Kidney tubule cell (primary cell): ENCODE measurements around the gene C2.

ENCODE experiments used
- DNase-seq: peaks from one replicate; pipeline ENCODE4 v3.0.0-alpha.2; 2018; ENCODE audit warnings: low spot score

C2 gene

DNA sequence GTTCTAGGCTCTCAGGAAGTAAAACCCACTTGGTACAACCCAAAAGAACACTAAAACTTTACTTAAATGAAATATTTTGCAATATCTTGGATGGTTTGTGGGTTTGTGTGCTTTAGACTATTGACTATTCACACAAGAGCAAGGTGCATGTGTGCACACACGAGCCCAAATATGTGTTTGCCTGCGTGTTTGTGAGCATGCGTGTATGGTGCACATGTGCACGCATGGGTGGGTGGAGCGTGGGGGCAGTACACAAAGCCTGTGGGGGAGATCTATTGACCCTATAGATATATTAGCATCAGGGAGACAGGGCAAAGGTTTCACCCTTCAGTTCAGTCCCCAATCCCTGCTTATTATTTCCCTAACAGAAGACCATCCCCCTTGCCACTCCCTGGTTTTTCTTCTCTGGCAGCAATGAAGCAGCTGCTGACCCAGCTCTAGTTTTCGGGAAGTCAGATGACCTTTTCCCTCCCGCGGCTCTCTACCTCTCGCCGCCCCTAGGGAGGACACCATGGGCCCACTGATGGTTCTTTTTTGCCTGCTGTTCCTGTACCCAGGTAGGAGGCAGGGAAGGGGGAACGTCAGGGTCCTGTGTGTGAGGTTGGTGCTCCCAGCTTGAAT lies at the start of gene C2:
TSS of gene C2 (plus strand) at position 476 of the 621 bp plus-strand sequence. CDS start at position 512, 36 bp downstream.
- DNase-seq, result no peak

GRCh38 chr6:31878222-31878621 lies 49.3 kb upstream of the C2 start:
- DNase-seq, result no peak

DNA sequence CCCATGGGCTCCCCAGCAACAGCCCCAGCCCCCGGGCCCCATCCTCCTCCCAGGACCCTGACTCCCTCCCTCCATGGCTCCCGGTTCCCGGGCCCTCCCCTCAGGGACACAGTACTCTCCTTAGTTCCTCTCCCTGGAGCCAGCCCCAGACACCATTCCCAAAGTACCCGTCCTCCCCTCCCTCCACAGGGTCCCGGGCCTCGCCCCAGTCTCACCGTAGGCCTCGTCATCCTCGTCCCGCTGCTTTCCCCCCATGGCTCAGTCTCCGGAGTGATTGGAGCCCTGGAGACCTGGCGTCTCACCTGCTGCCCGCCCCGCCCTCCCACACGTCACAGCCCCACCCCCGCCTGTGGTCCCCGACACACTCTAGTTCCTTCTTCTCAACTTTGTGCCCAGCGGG lies 48.8 kb upstream of the C2 start, which contains the start of gene SLC44A4:
TSS of gene SLC44A4 (minus strand) at position 272 of the 400 bp plus-strand sequence. CDS start at position 255, 17 bp downstream.
- DNase-seq, result peak; percentile 34

DNA sequence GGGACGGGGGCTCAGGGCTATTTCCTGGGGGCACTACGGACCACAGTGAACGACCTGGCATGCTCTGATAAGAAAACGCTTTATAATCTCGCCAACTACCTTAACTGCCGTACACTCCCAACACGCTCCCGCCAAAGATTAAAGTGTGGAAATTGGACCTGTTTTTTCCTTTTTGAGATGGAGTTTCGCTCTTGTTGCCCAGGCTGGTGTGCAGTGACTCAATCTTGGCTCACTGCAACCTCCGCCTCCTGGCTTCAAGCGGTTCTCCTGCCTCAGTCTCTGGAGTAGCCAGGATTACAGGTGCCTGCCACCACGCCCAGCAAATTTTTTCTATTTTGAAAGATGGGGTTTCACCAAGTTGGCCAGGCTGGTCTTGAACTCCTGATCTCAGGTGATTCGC lies 48.4 kb upstream of the C2 start:
- DNase-seq, result peak; percentile 29

GRCh38 chr6:31879901-31880300 lies 47.6 kb upstream of the C2 start:
- no peak for DNase-seq

- no peak for DNase-seq
Observed at GRCh38 chr6:31880616-31881015, 46.9 kb upstream of the C2 start.

- DNase-seq, result no peak
Observed at GRCh38 chr6:31881136-31881859, 46.2 kb upstream of the C2 start.

DNA sequence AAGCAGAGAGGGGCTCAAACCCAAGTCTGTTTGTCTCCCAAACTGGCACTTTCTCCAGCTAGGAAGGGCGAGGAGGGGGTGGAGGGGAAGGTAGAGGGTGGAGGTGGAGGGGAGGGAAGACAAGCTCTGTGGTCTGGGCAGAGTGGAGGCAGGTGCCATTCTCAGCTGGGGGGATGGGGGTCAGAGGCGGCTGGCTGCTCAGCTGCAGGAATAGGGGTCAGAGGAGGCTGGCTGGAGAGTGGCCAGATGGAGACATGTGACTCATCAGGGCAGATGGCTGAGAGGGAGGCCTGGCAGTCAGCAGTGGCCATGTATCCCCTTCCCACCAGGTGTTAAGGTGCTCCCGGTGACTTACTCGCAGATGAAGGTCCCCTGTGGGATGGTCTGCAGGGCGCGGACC lies 45.2 kb upstream of the C2 start:
- peak; percentile 57 for DNase-seq

GRCh38 chr6:31883676-31884075 lies 43.8 kb upstream of the C2 start:
- no peak for DNase-seq

GRCh38 chr6:31884528-31885035 lies 42.9 kb upstream of the C2 start:
- no peak for DNase-seq

DNA sequence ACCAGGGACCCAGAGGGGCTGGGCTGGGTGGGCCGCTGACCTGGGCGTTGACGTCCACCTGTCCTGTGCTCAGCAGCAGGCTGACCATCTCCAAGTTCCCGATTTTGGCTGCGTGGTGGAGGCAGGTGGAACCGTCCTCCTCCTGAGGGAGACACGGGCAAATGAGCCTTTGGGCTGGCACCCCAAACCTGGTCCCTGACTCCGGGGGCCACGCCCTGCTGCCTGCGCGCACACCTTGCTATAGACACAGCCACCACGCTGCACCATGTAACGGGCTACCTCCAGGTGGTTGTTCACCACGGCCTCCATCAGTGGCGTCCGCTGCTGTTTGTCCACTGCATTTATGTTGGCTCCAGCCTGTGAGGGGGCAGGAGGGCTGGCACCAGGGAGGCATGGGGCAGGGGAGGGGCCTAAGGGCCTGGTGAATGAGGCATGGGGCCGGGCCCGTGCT lies 41.0 kb upstream of the C2 start:
- no peak for DNase-seq

GRCh38 chr6:31887173-31888007 lies 40.1 kb upstream of the C2 start:
- no peak for DNase-seq

- DNase-seq, result no peak
Observed at GRCh38 chr6:31888276-31889258, 39.0 kb upstream of the C2 start.

- DNase-seq, result no peak
Observed at GRCh38 chr6:31889331-31889972, 38.1 kb upstream of the C2 start.

DNA sequence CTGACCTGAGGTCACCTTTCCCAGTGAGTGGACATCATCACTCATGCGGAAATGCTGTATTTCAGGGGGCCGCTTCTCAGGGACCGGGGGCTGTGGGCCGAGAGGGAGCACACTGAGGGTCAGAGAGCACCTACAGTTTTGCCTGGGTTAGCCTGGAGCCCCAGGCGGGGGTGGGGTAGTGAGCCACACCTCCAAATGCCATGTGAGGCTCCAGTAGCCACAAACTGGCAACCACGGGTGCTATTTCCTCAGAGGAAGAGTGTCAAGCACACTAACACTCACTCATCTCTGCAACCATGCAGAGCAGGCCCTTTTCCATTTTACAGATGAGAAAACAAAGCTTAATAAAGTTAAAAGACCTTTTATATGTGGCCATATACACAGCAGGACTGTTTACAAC lies 34.7 kb upstream of the C2 start:
- DNase-seq, result peak; percentile 33

DNA sequence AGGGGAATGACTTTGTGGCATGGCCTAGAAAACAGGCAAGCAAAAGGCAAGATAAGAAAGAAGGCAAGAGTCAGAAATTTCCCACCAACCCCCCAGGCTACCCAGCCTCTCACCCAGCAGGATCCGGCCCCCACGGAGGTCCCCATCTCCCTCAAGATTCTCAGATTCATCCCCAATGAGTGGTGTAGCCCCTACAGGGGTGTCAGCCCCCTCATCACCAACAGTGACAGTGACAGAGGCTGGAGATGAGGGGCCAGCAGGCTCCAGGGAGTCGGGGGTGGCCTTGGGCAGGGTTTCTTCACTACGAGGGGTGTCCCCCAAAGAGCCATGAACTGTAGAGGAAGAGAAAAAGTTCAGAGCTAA lies 31.0 kb upstream of the C2 start:
- no peak for DNase-seq

- no peak for DNase-seq
Observed at GRCh38 chr6:31896856-31897611, 30.5 kb upstream of the C2 start.

DNA sequence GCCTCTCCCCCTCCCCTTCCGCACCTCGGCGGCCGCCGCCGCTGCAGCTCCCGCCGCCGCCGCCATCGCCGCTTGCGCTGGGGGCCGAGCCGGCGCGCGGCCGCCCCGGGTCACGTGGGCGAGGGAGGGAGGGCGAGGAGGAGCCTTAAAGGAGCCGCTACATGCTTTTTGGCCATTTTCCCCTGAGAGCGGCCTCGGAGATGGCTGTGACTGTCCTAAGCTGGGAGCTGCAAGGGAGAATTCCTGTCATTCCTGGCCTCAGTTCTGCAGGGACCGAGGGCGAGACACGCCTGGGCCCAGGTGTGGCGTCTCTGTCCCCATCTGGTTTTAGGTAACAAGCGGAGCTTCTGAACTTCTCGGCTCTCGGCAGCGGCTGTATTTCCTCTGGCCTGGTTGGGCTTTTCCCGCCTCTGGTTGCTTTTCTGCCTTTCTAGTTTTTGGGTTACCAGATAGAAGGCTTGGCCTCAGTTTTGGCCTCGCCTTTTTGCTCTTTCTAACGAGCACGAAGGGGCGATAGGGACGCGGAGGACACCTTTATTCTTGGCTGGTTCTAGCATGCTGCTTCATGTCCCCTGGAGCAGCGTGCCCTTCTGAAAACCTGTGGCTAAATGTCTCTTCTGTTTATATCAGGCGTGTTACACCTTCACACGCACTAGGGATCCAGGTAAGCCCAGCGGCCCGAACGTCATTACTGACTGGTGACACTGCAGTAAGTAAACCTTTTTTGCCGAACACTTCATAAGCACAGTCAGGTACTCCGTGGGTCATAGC lies 29.7 kb upstream of the C2 start, which contains the start of gene EHMT2:
TSS of gene EHMT2 (minus strand) at position 87 of the 771 bp plus-strand sequence. CDS start at position 66, 21 bp downstream.
- DNase-seq, result peak; percentile 87

DNA sequence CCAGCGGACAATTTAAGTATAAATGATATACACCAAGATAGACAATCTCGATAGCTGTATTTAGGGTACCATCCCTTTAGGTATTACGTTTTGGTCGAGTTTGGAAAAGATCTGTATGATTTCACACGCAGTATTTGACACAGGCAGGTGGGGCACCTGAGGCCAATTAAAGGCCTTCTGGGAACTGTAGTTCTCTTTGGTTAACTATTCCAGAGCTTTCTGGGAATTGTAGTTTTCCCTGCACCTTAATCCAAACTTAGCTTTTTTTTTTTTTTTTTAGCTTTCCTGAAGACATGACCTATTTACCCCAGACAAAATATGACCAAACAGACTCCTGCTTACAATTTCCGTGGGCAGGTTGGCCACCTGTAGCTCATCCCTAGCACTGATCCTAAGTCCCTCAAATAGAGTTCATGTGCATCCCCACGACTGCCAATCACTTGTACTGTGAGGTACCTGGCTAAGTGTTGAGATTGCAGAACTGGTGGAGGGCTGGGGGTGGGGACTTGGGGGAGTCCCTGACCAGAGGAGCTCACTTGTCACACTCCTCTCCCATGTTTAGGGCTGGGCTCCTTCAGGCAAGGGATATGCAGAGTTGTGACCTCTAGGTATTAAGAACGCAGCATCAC lies 29.0 kb upstream of the C2 start:
- peak; percentile 55 for DNase-seq
